CD4-positive, alpha-beta T cell treated with Interleukin-2 at 100 ng/mL for 4 hours (primary cell): Measurements from ENCODE around the gene GMEB1.

ENCODE experiments used
- DNase-seq: peaks from one replicate; pipeline ENCODE4 v3.0.0-alpha.2; 2020; ENCODE audit warnings: low spot score

The GMEB1 gene

DNA sequence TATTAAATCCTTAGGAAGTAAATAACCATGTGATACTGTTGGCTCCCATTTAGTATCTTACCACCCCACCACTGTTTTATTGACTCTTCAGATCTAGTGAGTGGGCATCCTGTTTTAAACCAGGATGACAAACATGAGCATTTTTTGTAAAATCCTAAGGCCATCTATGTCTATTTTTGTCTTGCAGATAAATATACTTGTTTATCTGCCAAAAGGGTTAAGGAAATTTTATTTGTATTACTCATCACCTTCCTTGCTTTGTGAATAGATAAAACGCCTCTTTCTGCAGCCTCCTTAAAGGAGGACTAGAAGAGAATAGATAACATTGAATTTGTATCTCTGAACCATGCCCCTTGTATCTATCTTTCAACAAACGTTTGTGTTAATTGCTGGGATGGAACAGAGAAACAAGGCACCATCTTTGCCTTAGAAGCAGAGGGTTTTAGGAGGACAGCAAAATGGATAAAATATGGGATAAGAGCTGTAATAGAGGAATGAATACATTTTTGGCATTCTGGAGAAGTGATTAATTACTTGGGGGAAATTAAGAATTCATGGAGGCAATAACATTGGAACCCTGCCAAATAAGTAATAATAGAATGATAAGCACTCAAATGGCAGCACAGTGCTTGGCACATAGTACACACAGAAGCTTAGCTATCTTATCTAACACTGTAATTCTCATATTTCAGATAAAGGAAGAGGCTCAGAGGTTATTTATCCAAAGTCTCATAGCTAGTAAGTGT, 82.9 kb downstream of the GMEB1 start:
- DNase-seq, result no peak

DNA sequence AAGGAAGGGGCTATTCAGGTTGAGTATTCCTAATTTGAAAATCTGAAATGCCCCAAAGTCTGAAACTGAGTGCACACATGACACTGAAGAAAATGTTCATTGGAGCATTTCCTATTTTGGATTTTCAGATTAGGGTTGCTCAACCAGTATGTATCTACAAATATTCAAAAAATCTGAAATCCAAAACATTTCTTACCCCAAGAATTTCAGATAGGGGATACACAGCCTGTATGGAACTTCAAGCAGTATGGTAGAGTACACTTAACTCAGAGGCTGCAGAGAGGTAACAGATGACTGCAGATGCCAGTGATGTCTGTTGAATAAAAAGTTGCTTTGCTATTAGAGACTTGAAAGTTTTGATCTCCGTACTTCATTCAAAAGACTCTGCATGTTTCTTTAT, 87.1 kb downstream of the GMEB1 start:
- no peak for DNase-seq

DNA sequence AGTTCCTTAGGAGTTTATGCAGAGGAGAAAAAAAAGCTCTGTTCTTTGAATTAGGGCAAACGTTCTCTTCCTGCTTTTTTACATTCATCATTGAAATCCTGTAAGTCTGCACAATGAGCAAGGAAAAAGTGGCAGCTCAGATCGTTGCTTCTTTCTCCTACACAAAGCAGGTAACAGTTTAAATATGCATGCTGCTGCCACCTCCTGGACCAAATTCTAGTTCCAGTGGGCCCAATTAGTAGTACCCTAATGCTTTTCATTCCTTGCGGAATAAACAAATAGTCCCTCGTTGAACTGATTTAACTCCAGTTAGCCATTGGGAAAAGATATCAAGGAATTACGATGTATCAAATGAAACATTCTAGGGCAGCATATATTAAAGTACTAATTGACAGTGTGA, 88.3 kb downstream of the GMEB1 start:
- DNase-seq, result no peak

DNA sequence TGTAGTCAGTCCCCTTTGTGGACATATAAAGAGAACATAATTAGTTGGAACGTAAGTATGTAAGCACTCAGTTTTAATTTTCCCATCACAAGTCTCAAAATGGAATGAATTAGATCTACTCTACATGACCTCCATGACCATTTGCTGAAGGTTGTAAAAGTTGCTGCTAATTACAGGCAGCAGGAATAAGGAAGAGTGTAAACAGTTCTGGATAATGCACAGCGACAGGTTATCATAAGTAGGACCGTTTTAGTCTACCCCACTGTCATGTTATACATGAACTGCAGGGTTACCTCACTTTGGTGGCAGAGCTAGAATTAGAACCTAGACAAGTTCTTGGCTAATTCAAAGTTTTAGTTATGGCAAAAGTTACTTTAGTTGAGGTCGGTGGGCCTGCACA, 89.8 kb downstream of the GMEB1 start:
- no peak for DNase-seq

DNA sequence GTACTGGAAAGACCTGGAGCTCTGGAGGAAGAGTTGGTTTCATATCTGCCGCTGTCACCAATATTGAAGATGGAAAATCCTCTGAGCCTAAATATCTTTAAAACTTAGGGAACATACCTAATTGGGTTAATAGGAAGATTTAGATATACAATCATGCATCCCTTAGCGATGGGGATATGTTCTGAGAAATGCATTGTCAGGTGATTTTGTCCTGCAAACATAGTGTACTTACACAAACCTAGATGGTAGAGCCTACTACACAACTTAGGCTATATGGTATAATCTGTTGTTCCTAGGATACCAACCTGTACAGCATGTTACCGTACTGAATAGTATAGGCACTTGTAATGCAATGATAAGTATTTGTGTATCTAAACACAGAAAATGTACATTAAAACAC, 90.7 kb downstream of the GMEB1 start:
- no peak for DNase-seq

DNA sequence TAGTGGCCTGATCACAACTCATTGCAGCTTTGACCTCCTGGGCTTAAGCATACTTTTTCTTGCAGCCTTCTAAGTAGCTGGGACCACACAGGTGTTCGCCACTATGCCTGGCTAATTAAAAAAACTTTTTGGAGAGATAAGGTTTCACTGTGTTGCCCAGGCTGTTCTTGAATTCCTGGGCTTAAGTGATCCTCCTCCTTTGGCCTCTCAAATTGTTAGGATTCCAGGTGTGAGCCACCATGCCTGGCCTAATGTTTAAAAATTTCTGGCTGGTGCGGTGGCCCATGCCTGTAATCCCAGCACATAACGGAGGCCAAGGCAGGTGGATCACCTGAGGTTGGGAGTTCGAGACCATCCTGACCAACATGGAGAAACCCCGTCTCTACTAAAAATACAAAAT, 92.6 kb downstream of the GMEB1 start:
- no peak for DNase-seq

DNA sequence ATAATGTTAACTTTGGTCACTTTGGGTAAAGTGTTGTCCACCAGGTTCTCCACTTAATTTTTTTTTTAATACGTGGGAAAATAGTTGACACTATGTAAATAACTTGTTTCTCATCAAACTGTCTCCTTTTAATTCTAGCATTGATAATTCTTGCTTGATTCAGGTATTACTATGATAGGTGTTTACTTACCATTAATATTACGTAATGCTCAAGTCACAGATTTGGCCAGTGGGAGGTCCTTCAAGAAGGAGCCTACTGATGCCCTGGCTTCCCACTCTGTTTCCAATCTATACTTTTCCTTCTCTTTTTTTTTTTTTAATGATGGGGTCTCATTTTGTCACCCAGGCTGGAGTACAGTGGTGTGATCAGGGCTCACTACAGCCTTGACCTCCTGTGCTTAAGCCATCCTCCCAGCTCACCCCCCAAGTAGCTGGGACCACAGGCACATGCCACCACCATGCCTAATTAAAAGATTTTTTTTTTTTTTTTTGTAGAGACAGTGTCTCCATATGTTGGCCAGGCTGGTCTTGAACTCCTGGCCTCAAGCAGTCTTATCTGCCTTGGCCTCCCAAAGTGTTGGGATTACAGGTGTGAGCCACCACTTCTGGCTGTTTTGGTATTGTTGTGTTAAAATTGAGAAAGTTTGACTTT, 98.1 kb downstream of the GMEB1 start:
- no peak for DNase-seq
